NCI-H2081 (cell line): ENCODE measurements around the gene BIK.
"Not testable (repeated sequence)": the region's sequence is repeated elsewhere in the genome, so short reads cannot be mapped to it uniquely, and the experiment has no call there.

Experiments
- DNase-seq, 2 experiments: peaks; one replicate each; lab custom pipeline; 2025; lab: John Stamatoyannopoulos, UW

Gene BIK

GRCh38 chr22:43136255-43136654 lies 25.7 kb downstream of the BIK start:
- DNase-seq, result no peak

- no peak for DNase-seq
Observed at GRCh38 chr22:43136801-43137200, 26.3 kb downstream of the BIK start.

- peak; percentile 80 to 84 for DNase-seq
Observed at GRCh38 chr22:43142880-43143562, 32.5 kb downstream of the BIK start, which contains the start of gene MCAT. MCAT (minus strand) TSS chr22:43143398; CDS start chr22:43143348, 50 bp downstream.

GRCh38 chr22:43144949-43145348 lies 34.4 kb downstream of the BIK start:
- DNase-seq, result no peak

GRCh38 chr22:43145371-43145770 lies 34.8 kb downstream of the BIK start:
- DNase-seq, result not testable (repeated sequence)

GRCh38 chr22:43146332-43146731 lies 35.8 kb downstream of the BIK start:
- DNase-seq, result not testable (repeated sequence)

- no peak for DNase-seq
Observed at GRCh38 chr22:43147821-43148220, 37.3 kb downstream of the BIK start.

GRCh38 chr22:43148581-43148980 lies 38.0 kb downstream of the BIK start:
- DNase-seq, result no peak

GRCh38 chr22:43150731-43151206 lies 40.2 kb downstream of the BIK start:
- DNase-seq, result no peak

GRCh38 chr22:43151251-43152002 lies 40.9 kb downstream of the BIK start, which contains the start of gene TSPO:
TSPO (plus strand) TSS chr22:43151559; CDS start chr22:43159239, 7,680 bp downstream.
- peak; percentile 5 to 19 for DNase-seq

- DNase-seq, result no peak
Observed at GRCh38 chr22:43152003-43152356, 41.4 kb downstream of the BIK start.

GRCh38 chr22:43152357-43153071 lies 42.0 kb downstream of the BIK start:
- DNase-seq, result peak; percentile 41 to 67

- no peak for DNase-seq
Observed at GRCh38 chr22:43153899-43154298, 43.3 kb downstream of the BIK start.

GRCh38 chr22:43154887-43155536 lies 44.5 kb downstream of the BIK start:
- no peak for DNase-seq

GRCh38 chr22:43155789-43156188 lies 45.2 kb downstream of the BIK start:
- no peak for DNase-seq

- DNase-seq, result no peak
Observed at GRCh38 chr22:43156413-43156812, 45.9 kb downstream of the BIK start.

- DNase-seq, result no peak
Observed at GRCh38 chr22:43157874-43158546, 47.5 kb downstream of the BIK start.

GRCh38 chr22:43158778-43159483 lies 48.4 kb downstream of the BIK start:
- no peak for DNase-seq

GRCh38 chr22:43159484-43160178 lies 49.1 kb downstream of the BIK start:
- peak in 1 of 2 experiments; percentile 25 for DNase-seq

GRCh38 chr22:43160497-43161126 lies 50.1 kb downstream of the BIK start:
- DNase-seq, result no peak
